ENCODE results near the gene EGFL7.

Gene EGFL7

DNA sequence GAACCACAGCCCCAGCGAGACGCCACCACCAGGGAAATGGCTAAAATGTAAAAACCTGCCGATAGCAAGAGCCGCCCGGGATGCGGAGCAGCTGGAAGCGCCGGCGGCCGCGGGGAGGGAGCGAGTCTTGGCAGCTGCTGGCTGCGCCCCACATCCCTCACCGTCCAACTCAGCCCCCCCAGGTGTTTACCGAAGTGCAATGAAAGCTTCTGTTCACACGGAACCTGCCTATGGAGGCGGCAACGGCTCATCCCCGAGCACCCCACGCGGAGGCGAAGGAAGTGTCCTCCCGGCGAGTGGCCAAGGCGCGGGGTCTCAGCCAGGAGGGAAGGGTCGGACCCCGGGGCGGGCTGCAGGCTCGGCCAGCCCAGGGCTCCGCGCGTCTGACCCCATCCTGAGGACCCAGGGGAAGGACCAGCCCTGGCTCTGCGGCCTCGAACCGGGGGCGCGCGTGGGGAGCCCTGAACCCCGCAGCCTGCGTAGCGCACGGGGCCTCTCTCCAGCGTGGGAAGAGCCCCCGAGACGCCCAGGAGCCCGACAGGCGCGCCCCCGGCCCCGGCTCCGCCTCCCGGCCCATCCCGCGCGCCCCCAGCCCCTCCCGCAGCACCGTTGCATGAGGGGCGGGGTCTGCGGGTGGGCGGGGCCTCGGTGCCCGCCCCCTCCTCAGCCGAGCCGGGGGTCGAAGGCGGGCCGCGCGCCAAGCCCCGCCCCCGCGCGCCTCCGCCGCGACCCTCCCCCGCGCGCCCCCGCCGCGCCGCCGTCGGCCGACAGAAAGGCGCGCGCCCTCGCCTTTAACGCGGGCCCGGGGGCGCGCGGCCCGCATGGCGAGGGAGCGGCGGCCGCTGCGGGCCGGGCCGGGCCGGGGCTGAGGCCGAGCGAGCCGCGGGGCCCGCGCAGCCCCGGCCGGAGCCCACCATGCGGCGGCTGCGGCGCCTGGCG is 49.3 kb downstream of the EGFL7 start, which contains the start of gene DIPK1B:
DIPK1B (plus strand) TSS at position 822 of the 939 bp plus-strand sequence; CDS start at position 916, 94 bp downstream.
- Histone ChIP-seq H3K9me3 (ENCODE audit: control insufficient read depth, low read length) (no peaks in the 10 kb centered on the region), H3K4me1 (ENCODE audit: control insufficient read depth, insufficient read depth, low read length) (peaks cover 19% of the 10 kb centered on the region), H3K4me3 (ENCODE audit: insufficient read depth, low read depth, low read length) (peak within 1 kb of the TSS; percentile 74), H3K27ac (ENCODE audit: insufficient read depth, low read depth, low read length, poor library complexity, severe bottlenecking) (no peak within 1 kb of the TSS), H3K27me3 (ENCODE audit: control insufficient read depth, insufficient read depth, low read length, poor library complexity, severe bottlenecking) (peaks cover 19% of the 10 kb centered on the region), H3K36me3 (ENCODE audit: control insufficient read depth, insufficient read depth, low read length) (no peaks in the 10 kb centered on the region)
- WGBS, 2 experiments = 1% methylated on average over 119 of the region's 119 CpGs

DNA sequence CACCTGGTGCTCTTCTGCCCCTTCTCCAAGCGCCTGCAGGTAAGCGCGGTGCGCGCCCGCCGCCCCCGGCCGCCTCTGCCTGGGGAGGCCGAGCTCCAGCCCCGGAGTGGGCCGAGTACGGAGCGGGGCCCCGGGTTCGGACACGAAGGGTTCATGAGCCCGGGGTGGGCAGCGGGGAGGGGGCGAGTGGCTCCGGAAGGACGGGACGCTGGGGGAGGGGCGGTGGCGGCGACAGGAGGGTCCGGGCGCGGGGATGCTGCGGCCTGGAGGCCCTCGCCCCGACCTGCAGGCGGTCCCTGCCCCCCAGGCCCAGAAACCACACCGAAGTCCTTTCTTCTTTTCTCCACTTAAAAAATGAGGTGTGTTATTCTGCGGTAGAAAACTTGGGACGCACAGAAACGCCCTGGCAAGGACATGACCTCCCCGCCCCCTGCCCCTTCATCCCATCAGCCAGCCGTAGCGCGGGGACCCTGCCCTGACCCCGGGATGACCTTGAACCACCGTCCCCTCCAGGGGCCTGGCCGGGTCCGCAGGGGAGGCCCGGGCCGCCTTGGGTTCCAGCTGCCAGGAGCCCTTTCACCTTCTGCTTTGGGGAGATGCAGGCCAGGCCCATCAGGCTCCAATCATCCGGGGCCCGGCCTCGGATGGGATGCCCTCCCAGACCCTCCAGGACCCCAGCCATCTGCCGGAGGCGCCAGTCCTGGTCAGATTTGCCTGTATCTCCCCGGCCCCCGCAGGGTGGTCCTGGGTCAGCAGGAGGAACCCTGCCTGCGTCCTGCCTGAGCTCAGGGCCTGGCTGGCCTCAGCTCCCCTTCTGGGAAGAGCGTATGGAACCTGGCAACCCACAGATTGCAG is 50.2 kb downstream of the EGFL7 start:
- H3K27me3 ChIP-seq (ENCODE audit: control insufficient read depth, insufficient read depth, low read length, poor library complexity, severe bottlenecking) = peaks cover 19% of the 10 kb centered on the region
- H3K4me3 ChIP-seq (ENCODE audit: insufficient read depth, low read depth, low read length) = peak overlapping the region; percentile 74
- H3K4me1 ChIP-seq (ENCODE audit: control insufficient read depth, insufficient read depth, low read length) = peaks cover 19% of the 10 kb centered on the region
- no peaks in the 10 kb centered on the region for H3K9me3 ChIP-seq (ENCODE audit: control insufficient read depth, low read length)
- H3K27ac ChIP-seq (ENCODE audit: insufficient read depth, low read depth, low read length, poor library complexity, severe bottlenecking) = no peak overlapping the region
- 7 to 8% methylated on average over 55 to 56 of the region's 56 CpGs for WGBS, 2 experiments
- no peaks in the 10 kb centered on the region for H3K36me3 ChIP-seq (ENCODE audit: control insufficient read depth, insufficient read depth, low read length)

DNA sequence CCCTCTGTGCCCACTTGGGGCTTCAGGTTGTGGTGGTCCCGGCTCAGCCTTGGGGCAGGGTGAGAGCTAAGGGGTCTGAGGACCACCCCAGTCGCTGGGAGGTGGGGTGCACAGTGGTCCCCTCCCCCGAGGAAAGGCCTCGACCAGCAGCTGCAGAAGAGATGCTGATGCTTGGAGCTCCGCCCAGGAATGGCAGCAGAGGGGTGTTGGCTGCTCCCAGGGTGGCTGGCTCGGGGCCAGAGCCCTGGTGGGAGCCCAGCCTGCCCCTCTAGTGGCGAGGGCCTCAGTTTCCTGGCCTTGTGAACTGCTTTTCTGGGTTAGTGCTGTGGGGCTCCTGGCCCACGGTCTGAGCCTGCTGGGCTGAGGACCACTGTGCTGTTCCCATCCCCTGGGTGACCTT is 50.8 kb downstream of the EGFL7 start:
- H3K27ac ChIP-seq (ENCODE audit: insufficient read depth, low read depth, low read length, poor library complexity, severe bottlenecking) = no peak overlapping the region
- 65 to 74% methylated on average over 8 of the region's 8 CpGs for WGBS, 2 experiments
- H3K9me3 ChIP-seq (ENCODE audit: control insufficient read depth, low read length) = no peaks in the 10 kb centered on the region
- peaks cover 19% of the 10 kb centered on the region for H3K4me1 ChIP-seq (ENCODE audit: control insufficient read depth, insufficient read depth, low read length)
- no peaks in the 10 kb centered on the region for H3K36me3 ChIP-seq (ENCODE audit: control insufficient read depth, insufficient read depth, low read length)
- H3K4me3 ChIP-seq (ENCODE audit: insufficient read depth, low read depth, low read length) = peak overlapping the region; percentile 74
- peaks cover 19% of the 10 kb centered on the region for H3K27me3 ChIP-seq (ENCODE audit: control insufficient read depth, insufficient read depth, low read length, poor library complexity, severe bottlenecking)

DNA sequence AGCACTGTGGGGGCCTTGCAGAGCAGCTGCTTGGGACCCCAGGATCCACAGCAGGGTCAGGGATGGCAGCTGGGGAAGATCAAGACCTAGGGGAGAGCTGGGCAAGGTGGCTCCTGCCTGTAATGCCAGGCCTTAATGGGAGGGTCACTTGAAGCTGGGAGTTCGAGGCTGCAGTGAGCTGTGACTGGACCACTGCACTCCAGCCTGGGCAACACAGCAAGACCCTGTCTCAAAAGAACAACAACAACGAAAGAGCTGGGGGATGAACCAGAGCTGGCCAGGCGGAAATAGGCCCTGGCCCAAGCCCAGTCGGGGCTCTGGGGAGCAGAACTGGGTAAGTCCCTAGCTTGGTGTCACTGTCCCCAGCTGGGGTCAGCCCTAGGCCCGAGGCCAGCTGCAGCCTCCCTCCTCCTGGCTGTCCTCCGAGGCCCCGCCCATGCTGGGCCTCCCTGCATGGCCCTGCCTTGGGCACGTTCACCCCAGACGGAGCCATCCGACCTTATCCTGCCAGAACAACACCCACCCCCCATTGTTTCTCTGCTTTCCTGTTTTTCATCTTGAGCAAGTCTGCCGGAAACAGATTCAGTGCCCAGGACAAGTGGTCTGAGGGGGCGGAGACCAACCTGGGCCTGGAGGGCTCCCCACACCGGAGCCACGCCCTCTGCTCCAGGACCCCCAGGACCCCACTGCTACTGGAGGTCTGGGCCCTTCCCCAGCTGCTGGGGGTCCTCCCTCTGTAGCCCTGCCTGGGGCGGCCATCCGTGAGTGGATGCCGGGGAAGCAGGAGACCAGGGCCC is 51.6 kb downstream of the EGFL7 start:
- Histone ChIP-seq H3K9me3 (ENCODE audit: control insufficient read depth, low read length) (no peaks in the 10 kb centered on the region), H3K36me3 (ENCODE audit: control insufficient read depth, insufficient read depth, low read length) (no peaks in the 10 kb centered on the region), H3K27ac (ENCODE audit: insufficient read depth, low read depth, low read length, poor library complexity, severe bottlenecking) (no peak overlapping the region), H3K4me1 (ENCODE audit: control insufficient read depth, insufficient read depth, low read length) (peaks cover 20% of the 10 kb centered on the region), H3K4me3 (ENCODE audit: insufficient read depth, low read depth, low read length) (no peak overlapping the region), H3K27me3 (ENCODE audit: control insufficient read depth, insufficient read depth, low read length, poor library complexity, severe bottlenecking) (peaks cover 19% of the 10 kb centered on the region)
- 89 to 90% methylated on average over 17 of the region's 17 CpGs for WGBS, 2 experiments

DNA sequence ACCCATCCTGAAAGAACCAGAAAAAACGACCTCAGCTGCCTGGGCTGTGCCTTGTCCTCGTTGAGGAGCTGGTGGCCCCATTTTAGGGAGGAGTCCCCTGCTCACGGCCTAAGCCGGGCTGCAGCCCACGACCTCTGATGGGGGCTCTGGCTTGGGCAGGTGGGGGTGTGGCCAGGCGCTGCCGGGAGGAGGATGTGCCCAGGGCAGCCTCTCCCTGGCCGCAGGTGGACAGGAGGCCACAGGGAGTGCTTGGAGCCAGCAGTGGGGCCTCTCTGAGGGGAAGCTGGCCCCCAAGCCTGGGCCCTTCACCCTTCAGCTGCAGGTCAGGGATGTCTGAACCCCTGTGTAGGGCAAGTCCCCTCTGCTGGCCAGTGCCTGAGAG is 52.2 kb downstream of the EGFL7 start:
- no peaks in the 10 kb centered on the region for H3K9me3 ChIP-seq (ENCODE audit: control insufficient read depth, low read length)
- no peaks in the 10 kb centered on the region for H3K36me3 ChIP-seq (ENCODE audit: control insufficient read depth, insufficient read depth, low read length)
- H3K27me3 ChIP-seq (ENCODE audit: control insufficient read depth, insufficient read depth, low read length, poor library complexity, severe bottlenecking) = peaks cover 19% of the 10 kb centered on the region
- WGBS, 2 experiments = 86 to 92% methylated on average over 8 of the region's 8 CpGs
- H3K4me1 ChIP-seq (ENCODE audit: control insufficient read depth, insufficient read depth, low read length) = peaks cover 26% of the 10 kb centered on the region
- no peak overlapping the region for H3K4me3 ChIP-seq (ENCODE audit: insufficient read depth, low read depth, low read length)
- H3K27ac ChIP-seq (ENCODE audit: insufficient read depth, low read depth, low read length, poor library complexity, severe bottlenecking) = no peak overlapping the region

DNA sequence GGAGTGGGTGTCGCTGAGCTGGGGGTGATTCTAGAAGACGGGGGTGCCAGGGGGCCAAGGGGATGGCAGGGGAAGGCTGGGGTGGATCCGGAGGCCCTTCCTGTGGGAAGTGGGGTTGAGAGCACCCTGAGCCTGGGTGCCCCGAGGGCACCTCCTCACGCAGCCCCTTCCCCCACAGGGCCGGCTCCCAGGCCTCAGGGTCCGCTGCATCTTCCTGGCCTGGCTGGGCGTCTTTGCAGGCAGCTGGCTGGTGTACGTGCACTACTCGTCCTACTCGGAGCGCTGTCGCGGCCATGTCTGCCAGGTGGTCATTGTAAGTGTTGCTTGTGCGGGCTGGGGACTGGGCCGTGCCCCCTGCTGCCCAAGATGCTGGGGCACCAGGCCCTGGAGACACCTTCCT is 54.7 kb downstream of the EGFL7 start:
- H3K36me3 ChIP-seq (ENCODE audit: control insufficient read depth, insufficient read depth, low read length) = no peaks in the 10 kb centered on the region
- 90 to 92% methylated on average over 16 of the region's 16 CpGs for WGBS, 2 experiments

GRCh38 chr9:136718345-136719194 is 55.9 kb downstream of the EGFL7 start:
- no peak overlapping the region for H3K4me3 ChIP-seq (ENCODE audit: insufficient read depth, low read depth, low read length)
- H3K9me3 ChIP-seq (ENCODE audit: control insufficient read depth, low read length) = no peaks in the 10 kb centered on the region
- H3K27me3 ChIP-seq (ENCODE audit: control insufficient read depth, insufficient read depth, low read length, poor library complexity, severe bottlenecking) = no peaks in the 10 kb centered on the region
- H3K4me1 ChIP-seq (ENCODE audit: control insufficient read depth, insufficient read depth, low read length) = peaks cover 39% of the 10 kb centered on the region
- no peak overlapping the region for H3K27ac ChIP-seq (ENCODE audit: insufficient read depth, low read depth, low read length, poor library complexity, severe bottlenecking)
- peaks cover 8% of the 10 kb centered on the region for H3K36me3 ChIP-seq (ENCODE audit: control insufficient read depth, insufficient read depth, low read length)
- 94 to 95% methylated on average over 20 of the region's 20 CpGs for WGBS, 2 experiments

More for the DNA sequence above, 54.7 kb downstream of the EGFL7 start:
- Histone ChIP-seq H3K9me3 (ENCODE audit: control insufficient read depth, low read length) (no peaks in the 10 kb centered on the region), H3K4me1 (ENCODE audit: control insufficient read depth, insufficient read depth, low read length) (peaks cover 41% of the 10 kb centered on the region), H3K27me3 (ENCODE audit: control insufficient read depth, insufficient read depth, low read length, poor library complexity, severe bottlenecking) (no peaks in the 10 kb centered on the region), H3K4me3 (ENCODE audit: insufficient read depth, low read depth, low read length) (no peak overlapping the region), H3K27ac (ENCODE audit: insufficient read depth, low read depth, low read length, poor library complexity, severe bottlenecking) (no peak overlapping the region)

DNA sequence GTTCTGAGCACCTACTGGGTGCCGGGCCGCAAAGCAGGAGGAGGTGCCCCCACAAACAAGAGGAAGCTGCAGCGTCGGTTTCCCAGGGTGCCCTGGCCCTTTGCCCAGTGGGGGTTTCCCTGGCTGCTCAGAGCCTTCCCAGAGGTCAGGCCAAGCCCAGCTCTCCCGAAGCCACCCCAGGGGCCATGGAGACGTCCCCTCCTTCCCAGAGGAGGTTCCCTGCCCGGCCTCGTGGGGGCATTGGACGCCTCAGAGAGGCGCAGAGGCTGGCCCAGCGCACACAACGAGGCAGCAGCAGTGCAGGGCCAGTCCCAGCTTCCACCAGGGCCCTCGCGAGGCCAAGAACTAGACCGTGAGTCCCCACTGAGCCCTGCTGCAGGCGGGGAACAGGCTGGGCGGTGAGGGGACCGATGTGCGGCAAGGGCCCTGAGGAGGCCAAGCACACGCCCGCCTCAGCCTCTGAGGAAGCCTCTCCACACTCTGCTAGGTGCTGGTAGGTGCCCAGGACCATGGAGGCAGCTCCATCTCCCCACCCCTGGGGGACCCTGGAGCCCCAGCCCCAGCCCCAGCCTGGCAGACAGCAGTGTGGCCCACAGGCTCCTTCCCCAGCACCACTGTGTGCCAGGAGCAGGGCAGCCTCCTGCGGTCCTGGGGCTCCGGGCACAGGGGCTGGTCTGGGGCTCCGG is 56.6 kb downstream of the EGFL7 start:
- Histone ChIP-seq H3K4me1 (ENCODE audit: control insufficient read depth, insufficient read depth, low read length) (peaks cover 31% of the 10 kb centered on the region), H3K27me3 (ENCODE audit: control insufficient read depth, insufficient read depth, low read length, poor library complexity, severe bottlenecking) (no peaks in the 10 kb centered on the region), H3K36me3 (ENCODE audit: control insufficient read depth, insufficient read depth, low read length) (peaks cover 15% of the 10 kb centered on the region), H3K9me3 (ENCODE audit: control insufficient read depth, low read length) (no peaks in the 10 kb centered on the region), H3K27ac (ENCODE audit: insufficient read depth, low read depth, low read length, poor library complexity, severe bottlenecking) (no peak overlapping the region), H3K4me3 (ENCODE audit: insufficient read depth, low read depth, low read length) (no peak overlapping the region)
- WGBS, 2 experiments = 87 to 89% methylated on average over 24 of the region's 24 CpGs
